Measurements from ENCODE around the gene MAPKAP1.

Gene MAPKAP1

DNA sequence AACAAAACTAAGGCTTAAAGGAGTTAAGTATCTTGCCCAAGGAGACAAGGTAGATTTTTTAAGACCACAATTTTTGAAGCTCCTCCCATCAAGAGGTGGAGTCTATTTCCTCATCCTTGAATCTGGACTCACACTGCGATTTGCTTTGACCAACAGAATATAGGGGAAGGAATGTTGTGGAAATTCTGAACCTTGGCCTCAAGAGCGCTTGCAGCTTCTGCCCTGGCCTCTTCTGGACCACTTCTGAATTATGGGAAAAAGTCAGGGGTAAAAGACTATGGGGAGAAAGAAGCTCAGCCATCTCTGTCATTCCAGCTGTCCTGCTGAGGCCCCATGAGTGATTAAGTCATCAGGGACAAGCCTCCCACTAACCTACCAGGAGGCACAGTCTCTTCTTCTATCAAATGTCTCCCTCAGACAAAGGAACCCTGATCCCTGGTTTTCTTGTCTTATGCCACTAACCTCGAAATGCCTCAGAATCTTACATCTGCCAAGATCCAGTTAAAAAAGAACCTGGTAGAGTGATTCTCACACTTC, 25.9 kb downstream of the MAPKAP1 start:
- H3K4me3 ChIP-seq (ENCODE audit: low read depth, low read length): no peak overlapping the region
- no peak for DNase-seq (ENCODE audit: low read depth)

DNA sequence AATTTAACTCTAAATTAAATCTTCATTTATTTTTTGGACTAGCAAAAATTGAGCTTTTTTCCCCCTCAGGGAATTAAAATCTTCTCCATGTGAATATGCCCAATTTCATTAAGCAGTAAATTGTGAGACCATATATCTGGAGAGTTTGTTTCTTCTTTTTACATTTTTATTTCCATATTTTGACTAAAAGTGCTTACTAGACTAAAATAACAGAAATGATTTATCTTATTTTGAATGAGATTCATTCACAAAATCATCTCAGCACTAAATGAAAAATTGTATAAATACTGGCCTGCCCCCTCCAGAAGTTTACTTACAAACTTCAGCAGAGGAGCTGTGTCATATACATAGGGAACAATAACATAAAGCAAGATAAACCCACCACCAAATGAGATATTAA, 26.6 kb downstream of the MAPKAP1 start:
- no peak overlapping the region for H3K4me3 ChIP-seq (ENCODE audit: low read depth, low read length)
- DNase-seq (ENCODE audit: low read depth): no peak

GRCh38 chr9:125679597-125680189, 27.3 kb downstream of the MAPKAP1 start:
- no peak overlapping the region for H3K4me3 ChIP-seq (ENCODE audit: low read depth, low read length)
- DNase-seq (ENCODE audit: low read depth): no peak

GRCh38 chr9:125674981-125675973, 31.7 kb downstream of the MAPKAP1 start:
- H3K4me3 ChIP-seq (ENCODE audit: low read depth, low read length): no peak overlapping the region
- DNase-seq (ENCODE audit: low read depth): peak; percentile 52

GRCh38 chr9:125672876-125673275, 34.1 kb downstream of the MAPKAP1 start:
- DNase-seq (ENCODE audit: low read depth): no peak
- H3K4me3 ChIP-seq (ENCODE audit: low read depth, low read length): no peak overlapping the region

DNA sequence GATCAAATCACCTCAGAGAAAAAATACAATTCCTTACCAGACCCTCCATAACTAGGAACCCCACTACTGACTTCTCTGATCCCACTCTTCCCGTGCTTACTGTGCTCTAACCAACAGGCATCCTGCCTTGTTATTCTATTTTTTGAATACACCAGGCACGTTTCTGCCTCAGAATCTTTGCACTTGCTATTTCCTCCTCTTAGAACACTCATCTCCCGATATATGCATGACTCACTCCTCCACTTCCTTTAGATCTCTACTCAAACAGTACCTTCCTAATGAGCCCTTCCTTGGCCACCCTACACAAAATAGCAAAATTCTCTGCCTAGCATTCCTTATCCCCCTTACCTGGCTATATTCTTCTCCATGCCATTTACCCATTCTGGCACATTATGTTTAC, 43.9 kb downstream of the MAPKAP1 start:
- DNase-seq (ENCODE audit: low read depth): no peak
- no peak overlapping the region for H3K4me3 ChIP-seq (ENCODE audit: low read depth, low read length)

- H3K4me3 ChIP-seq (ENCODE audit: low read depth, low read length): no peak overlapping the region
- DNase-seq (ENCODE audit: low read depth): no peak
Measured at GRCh38 chr9:125660557-125660956, 46.5 kb downstream of the MAPKAP1 start.

DNA sequence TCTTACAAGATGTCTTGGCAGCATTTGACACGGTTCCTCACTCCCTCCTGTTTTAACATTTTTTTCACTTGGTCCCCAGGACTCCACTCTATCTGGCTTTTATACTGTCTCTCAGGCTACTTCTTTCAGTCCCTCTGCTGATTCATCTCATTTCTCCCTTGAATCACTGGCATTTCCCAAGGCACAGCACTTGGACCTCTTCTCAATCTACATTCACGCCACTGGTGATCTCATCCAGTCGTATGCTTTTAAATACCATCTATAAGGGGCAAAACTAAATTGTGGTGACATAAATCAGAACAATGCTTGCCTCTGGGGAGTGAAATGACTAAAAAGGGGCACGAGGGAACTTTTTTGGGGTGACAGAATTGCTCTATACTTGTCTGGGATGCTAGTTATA, 47.1 kb downstream of the MAPKAP1 start:
- peak; percentile 75 for DNase-seq (ENCODE audit: low read depth)
- no peak overlapping the region for H3K4me3 ChIP-seq (ENCODE audit: low read depth, low read length)

GRCh38 chr9:125659201-125659840, 47.7 kb downstream of the MAPKAP1 start:
- no peak for DNase-seq (ENCODE audit: low read depth)

DNA sequence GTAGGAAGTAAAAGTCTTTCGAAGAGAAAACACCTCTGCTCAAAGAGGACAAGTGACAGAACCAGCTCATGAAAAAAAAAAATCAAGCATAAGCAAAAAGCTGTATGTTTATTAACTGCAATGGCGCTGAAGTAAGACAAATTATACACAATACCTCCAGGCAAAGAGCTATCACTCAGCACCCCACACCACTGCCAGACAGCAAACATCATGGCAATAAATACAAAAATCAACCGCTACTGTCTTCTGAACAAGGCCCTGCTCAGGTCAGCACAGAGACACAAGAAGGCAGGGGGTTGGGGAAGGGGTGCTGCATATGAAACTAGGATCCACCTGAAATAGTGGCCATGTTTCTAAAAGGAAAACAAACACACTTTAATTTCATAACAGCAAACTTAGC, 50.4 kb downstream of the MAPKAP1 start:
- DNase-seq (ENCODE audit: low read depth): no peak
- no peak overlapping the region for H3K4me3 ChIP-seq (ENCODE audit: low read depth, low read length)

More at GRCh38 chr9:125659201-125659840, 47.7 kb downstream of the MAPKAP1 start:
- no peak overlapping the region for H3K4me3 ChIP-seq (ENCODE audit: low read depth, low read length)

DNA sequence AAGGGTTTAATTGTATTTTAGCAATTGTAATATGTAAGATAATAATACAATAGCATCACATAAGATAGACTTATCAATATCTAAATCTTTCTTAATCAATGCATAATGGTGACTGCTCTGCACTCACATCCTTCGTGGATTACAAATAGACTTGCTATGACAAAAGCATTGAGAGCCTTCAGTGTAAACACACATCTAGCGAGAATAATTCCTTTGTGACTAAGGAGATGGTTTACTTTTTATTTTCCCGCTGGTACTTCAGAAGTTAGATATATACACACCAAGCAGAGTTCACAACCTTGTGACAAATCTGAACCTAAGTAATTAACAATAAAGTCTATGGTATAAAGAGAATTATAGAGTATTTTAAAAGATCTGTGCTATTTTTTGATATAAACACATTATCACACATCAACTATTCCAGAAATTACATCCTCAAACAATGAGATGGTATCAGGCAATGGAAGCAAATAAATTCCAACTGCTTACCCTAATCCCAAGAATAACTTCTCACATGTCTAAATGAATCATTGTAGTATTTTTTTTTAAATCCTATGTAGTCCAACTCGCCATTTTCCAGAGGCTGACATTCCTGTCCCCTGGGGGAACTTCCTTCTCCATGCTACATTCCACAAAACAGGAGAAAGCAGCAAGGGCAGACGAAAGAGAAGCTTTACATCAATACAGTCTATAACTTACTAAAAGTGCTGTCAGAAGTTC, 51.2 kb downstream of the MAPKAP1 start:
- H3K4me3 ChIP-seq (ENCODE audit: low read depth, low read length): no peak overlapping the region
- no peak for DNase-seq (ENCODE audit: low read depth)

DNA sequence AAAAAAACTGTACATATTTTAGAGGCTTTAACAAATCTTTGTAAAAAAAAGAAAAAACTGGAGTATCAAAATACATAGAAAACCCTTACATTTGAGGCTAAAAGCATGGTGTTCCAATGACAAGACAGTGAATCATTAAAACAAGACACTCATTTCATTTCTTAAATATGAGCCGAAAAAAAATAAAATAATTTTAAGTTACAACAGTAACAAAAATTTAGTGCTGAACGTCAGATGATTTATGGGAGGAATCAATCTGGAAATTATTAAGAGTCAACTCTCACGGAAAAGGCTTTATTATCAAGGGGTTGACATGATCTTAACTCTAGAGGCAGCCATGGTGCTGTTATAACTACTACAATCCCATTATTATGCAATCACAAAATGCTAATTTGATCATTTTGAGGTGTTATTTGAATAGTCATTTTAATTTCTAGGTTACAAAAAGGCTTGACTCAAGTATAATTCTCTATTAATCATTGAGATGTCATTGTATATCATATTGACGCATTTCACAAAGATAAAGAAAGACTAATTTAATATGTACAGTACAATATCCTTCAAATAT, 51.9 kb downstream of the MAPKAP1 start:
- no peak for DNase-seq (ENCODE audit: low read depth)
- no peak overlapping the region for H3K4me3 ChIP-seq (ENCODE audit: low read depth, low read length)

DNA sequence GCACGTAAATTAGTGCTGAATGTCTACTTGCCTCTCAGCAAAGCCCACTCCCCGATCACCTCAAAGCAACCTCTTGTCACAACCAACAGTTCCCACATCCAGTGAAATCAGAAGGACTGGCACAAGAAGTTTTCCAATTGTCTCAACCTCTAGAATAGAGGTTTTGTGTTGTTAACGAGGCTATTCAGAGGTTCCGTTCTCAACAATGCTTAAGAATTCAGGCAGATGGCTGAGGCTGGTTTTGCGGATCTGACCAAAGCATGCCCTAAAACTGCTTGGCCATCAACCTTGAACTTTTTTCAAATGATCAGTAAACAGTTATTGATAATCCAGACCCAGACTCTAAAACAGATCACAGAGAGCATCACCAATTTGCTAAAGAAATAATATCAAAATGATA, 52.9 kb downstream of the MAPKAP1 start:
- no peak for DNase-seq (ENCODE audit: low read depth)

DNA sequence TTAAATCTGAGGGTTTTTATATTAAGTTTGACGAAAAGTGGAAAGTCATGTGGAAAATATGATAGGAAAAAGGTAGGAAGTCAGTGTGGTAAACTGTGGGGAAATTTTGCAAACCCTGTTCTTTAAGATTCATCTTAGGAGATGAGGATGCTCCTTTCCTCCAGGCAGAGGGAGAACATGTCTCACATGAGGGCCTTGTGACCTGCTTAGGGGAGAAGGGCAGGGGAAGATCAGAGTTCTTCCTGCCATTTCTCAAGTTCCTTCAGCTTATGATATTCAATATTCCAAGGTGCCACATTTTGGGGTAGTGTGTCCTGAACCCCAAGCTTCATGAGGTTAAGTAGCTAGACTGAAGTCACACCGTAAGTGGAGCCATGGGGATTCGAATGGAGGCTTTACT, 53.7 kb downstream of the MAPKAP1 start:
- no peak for DNase-seq (ENCODE audit: low read depth)
- no peak overlapping the region for H3K4me3 ChIP-seq (ENCODE audit: low read depth, low read length)

More for the DNA sequence above, 52.9 kb downstream of the MAPKAP1 start:
- no peak overlapping the region for H3K4me3 ChIP-seq (ENCODE audit: low read depth, low read length)

GRCh38 chr9:125652759-125653158, 54.2 kb downstream of the MAPKAP1 start:
- no peak overlapping the region for H3K4me3 ChIP-seq (ENCODE audit: low read depth, low read length)
- DNase-seq (ENCODE audit: low read depth): no peak

DNA sequence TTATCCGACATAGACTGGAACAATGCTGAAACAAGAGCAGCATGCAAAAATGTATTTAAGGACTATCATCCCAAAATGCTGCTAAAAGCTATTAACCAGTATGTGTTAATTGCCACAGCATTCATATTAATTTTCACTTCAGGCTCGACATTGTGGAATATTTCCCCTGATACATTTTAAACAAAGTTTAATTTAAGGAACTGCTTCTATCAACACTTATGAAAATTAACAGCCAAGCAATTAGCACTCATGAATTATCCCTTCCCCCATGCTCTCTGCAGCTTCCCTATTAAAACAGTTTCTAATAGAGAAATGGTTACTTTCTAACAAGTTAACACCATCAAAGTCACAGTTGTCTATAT, 54.8 kb downstream of the MAPKAP1 start:
- DNase-seq (ENCODE audit: low read depth): no peak
- H3K4me3 ChIP-seq (ENCODE audit: low read depth, low read length): no peak overlapping the region

DNA sequence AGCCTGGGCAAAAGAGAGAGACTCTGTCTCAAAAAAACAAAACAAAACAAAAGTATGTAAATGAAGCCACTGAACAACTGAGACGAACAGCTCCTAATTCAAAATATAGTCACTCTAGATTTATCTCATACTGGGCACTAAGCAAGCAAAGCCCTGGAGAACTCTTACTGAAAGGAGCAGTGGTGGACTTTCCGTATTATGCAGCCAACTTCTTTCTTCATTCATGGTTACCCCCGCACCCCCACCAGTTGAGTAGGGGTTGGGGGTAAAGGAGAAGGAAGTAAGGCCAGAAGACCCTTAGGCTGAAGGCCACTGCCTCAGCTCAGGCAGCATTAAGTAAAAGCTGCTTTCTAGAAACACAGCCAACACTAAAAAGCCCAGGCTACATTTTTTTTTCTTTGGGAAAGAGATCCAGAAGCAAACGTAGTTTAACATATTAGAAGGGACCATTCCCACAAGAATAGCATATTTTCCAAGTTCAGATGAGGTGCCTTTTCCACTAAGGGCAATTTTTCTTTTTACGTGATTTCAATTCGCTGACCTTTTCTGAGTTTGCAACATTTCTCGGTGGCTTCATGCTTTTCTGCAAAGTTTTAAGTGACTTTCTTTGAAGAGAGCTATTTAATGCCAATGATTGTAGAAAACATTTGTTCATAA, 55.3 kb downstream of the MAPKAP1 start:
- no peak overlapping the region for H3K4me3 ChIP-seq (ENCODE audit: low read depth, low read length)

DNA sequence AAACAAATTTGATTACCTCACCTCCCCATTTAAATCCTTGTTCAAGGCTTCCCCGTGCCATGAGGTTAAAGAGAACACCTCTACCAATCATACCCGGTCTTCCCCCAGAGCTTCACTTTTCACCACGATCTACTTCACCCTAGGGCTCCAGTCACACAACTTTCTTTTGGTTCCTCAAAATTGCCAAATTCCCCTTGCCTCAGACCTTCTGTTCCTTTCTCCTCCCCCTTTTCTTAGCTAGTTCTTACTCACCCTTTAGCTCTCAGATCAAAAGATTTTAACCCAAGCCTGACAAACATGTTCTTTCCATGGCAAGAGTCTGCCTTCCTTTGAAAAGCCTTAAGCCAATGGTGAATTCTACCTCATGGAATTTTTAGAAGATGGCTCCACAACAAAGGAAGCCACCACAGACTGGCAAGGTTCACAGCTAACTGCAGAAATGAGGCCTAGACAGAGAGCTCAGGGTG, 56.7 kb downstream of the MAPKAP1 start:
- DNase-seq (ENCODE audit: low read depth): no peak
- H3K4me3 ChIP-seq (ENCODE audit: low read depth, low read length): no peak overlapping the region

More for the DNA sequence above, 55.3 kb downstream of the MAPKAP1 start:
- DNase-seq (ENCODE audit: low read depth): no peak

- H3K4me3 ChIP-seq (ENCODE audit: low read depth, low read length): no peak overlapping the region
- DNase-seq (ENCODE audit: low read depth): no peak
Measured at GRCh38 chr9:125649826-125650225, 57.2 kb downstream of the MAPKAP1 start.
